AG04450 (cell line): ENCODE results near the gene GPX5. TPM values are rescaled to one million over a fixed set of nuclear protein-coding genes. Genes with fewer than 3 reads are reported as not detected.

Experiments
- CTCF ChIA-PET: fragments of 300-600, 350-600 bp; formaldehyde crosslinking; extraction: SDS; loops from one replicate; lab custom pipeline; 2022; ENCODE audit warnings: antibody characterized with exemption, inconsistent platforms; lab: Charles Lee
- POLR2A ChIA-PET: fragments of 350-600 bp; formaldehyde crosslinking; extraction: SDS; loops from one replicate; lab custom pipeline; 2021; ENCODE audit warnings: antibody characterized with exemption, inconsistent platforms; lab: Yijun Ruan, JAX
- DNase-seq: peaks from one replicate; pipeline ENCODE4 v3.0.0-alpha.2; 2011; ENCODE audit warnings: low read depth, low spot score
- H3K27ac ChIP-seq: one replicate; pipeline ENCODE4 v1.5.1; 2012; ENCODE audit warnings: low read depth, low read length, control low read depth
- H3K27me3 ChIP-seq: one replicate; pipeline ENCODE4 v1.6.0; 2012; ENCODE audit warnings: low read length; ENCODE audit not compliant: control insufficient read depth, insufficient read depth
- H3K4me3 ChIP-seq: 2 replicates; pipeline ENCODE4 v1.5.1; 2011; ENCODE audit warnings: mild to moderate bottlenecking, low read depth, low read length, control low read depth
- H3K9me3 ChIP-seq: 2 replicates; pipeline ENCODE4 v1.5.1; 2012; ENCODE audit warnings: low read length; ENCODE audit not compliant: control insufficient read depth, insufficient read depth
- polyA plus RNA-seq: library from polyadenylated mRNA; depleted of rRNA; stranded (reverse); fragments of >200 nt; gene quantifications from 2 replicates; pipeline ENCODE4 v1.2.3, GENCODE V29; 2011
- TF ChIP-seq, protein P1 (sequence below): IDR thresholded peaks from 2 replicates; pipeline ENCODE4 v1.5.1; 2011; ENCODE audit warnings: low read depth, low read length, control low read depth, inconsistent platforms

The GPX5 gene
- polyA plus RNA-seq, 1 experiment, result not detected

DNA sequence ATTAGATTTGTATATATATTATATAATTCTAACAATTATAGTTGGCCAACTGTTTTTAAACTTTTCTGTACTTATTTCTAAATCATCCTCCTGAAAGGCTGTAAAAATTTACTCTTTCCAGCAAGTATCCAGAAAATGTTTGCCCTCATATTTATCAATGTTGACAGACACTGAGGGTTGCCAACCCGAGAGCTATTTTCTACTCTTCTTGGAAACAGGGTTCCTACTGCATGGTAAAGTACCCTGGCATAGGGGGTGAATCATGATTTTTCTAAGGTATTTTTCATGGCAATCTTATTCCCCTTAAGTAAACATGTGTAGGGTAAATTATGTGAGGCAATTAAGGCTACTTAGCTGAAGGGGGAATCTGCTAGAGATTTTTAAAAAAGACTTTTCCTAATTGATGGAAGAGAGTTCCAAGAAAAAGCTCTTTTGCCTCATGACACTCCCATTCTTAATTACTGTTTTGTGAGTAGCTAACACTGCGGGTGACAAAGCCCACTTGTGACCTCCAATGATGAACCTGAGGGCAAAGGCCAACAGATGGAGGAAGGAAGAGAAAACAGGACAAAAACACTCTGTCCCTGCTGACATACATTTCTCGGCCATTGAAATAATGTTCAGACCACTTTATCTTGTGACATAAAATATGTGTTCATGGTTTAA is 37.9 kb downstream of the GPX5 start:
- ChIA-PET CTCF (no interaction called here), POLR2A (no interaction called here)
- no peaks in the 10 kb centered on the region for H3K27me3 ChIP-seq
- TF ChIP-seq, protein P1, sequence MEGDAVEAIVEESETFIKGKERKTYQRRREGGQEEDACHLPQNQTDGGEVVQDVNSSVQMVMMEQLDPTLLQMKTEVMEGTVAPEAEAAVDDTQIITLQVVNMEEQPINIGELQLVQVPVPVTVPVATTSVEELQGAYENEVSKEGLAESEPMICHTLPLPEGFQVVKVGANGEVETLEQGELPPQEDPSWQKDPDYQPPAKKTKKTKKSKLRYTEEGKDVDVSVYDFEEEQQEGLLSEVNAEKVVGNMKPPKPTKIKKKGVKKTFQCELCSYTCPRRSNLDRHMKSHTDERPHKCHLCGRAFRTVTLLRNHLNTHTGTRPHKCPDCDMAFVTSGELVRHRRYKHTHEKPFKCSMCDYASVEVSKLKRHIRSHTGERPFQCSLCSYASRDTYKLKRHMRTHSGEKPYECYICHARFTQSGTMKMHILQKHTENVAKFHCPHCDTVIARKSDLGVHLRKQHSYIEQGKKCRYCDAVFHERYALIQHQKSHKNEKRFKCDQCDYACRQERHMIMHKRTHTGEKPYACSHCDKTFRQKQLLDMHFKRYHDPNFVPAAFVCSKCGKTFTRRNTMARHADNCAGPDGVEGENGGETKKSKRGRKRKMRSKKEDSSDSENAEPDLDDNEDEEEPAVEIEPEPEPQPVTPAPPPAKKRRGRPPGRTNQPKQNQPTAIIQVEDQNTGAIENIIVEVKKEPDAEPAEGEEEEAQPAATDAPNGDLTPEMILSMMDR, result no peak
- no peaks in the 10 kb centered on the region for H3K9me3 ChIP-seq
- H3K4me3 ChIP-seq, result no peak overlapping the region
- DNase-seq, result no peak
- no peak overlapping the region for H3K27ac ChIP-seq

DNA sequence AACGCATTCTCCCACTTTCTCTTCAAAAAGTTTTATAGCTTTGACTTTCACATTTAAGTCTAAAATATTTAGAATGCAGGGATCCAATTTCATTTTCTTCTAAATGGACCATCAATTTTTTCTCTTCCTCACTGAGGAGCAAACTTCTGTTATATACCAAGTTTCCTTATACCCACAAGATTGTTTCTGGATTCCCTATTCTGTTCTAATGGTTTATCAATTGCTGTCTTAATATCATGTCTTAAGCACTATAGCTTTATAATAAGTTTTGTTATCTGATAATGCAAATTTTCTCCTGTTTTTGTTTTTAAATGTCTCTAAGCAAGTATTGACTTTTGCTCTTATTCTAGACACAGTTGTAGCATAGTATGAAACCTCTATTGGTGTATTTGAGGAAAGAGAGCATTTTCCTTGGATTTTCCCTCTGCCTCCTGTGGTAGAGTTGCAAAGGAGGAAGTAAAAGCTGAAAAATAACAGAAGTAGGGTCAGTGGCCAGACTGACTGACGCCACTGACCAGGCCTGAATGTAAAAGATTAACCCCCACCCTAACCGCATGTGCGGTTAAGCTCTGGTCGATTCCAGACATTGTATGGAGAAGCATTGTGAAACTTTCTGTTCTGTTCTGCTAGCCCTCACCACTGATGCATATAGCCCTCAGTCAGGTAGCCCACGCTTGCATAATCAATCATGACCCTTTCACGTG is 40.3 kb downstream of the GPX5 start:
- TF ChIP-seq, protein P1, result no peak
- POLR2A ChIA-PET, result no interaction called here
- no peak for DNase-seq
- H3K27me3 ChIP-seq, result no peaks in the 10 kb centered on the region
- no peak overlapping the region for H3K4me3 ChIP-seq
- H3K9me3 ChIP-seq, result no peaks in the 10 kb centered on the region
- no peak overlapping the region for H3K27ac ChIP-seq
- CTCF ChIA-PET, result no interaction called here

DNA sequence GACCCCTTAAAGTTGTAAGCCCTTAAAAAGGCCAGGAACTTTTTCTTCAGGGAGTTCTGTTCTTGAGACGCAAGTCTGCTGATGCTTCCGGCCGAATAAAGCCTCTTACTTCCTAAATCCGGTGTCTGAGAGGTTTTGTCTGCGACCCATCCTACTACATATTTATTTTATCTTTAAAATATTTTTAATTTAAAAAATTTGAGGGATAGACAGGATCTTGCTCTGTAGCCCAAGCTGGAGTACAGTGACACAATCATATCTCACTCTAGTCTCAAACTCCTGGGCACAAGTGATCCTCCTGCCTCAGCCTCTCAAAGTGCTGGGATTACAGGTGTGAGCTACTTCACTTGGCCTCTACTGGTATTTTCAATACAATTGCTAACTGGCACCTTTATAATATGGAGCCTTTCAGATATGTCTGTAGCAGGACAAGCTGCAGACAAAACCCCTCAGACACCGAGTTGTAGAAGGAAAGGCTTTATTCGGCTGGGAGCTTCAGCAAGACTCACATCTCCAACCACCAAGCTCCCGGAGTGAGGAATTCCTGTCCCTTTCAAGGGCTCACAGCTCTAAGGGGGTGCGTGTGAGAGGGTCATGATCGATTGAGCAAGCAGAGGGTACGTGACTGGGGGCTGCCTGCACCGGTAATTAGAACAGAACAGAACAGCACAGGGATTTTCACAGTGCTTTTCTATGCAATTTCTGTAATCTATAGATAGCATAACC is 41.0 kb downstream of the GPX5 start:
- ChIA-PET POLR2A (no interaction called here), CTCF (no interaction called here)
- Histone ChIP-seq H3K27me3 (no peaks in the 10 kb centered on the region), H3K27ac (no peak overlapping the region), H3K4me3 (no peak overlapping the region), H3K9me3 (no peaks in the 10 kb centered on the region)
- DNase-seq, result no peak
- TF ChIP-seq, protein P1, result no peak

DNA sequence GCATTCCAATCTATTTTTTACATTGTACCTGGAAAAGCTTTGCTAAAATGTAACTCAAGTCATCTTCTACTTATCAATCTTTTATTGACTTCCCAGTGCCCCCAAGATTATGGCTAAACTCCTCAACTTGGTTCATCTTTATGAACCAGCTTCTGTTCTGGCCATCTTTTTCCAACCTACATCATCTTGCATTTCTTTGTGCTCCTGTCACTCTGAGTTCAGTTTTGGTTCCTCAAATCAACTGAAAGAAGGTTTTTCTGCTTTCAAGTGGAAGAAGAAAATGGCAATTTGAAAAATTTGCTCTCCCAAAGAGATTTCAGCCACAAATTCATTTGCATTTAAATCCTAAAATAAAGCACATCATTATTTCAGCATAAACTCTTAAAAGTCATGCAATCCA is 41.8 kb downstream of the GPX5 start:
- TF ChIP-seq, protein P1, result no peak
- Histone ChIP-seq H3K27ac (no peak overlapping the region), H3K27me3 (no peaks in the 10 kb centered on the region), H3K9me3 (no peaks in the 10 kb centered on the region), H3K4me3 (no peak overlapping the region)
- ChIA-PET CTCF (no interaction called here), POLR2A (no interaction called here)
- no peak for DNase-seq
